Measurements from ENCODE around the gene PPARA.

DNA sequence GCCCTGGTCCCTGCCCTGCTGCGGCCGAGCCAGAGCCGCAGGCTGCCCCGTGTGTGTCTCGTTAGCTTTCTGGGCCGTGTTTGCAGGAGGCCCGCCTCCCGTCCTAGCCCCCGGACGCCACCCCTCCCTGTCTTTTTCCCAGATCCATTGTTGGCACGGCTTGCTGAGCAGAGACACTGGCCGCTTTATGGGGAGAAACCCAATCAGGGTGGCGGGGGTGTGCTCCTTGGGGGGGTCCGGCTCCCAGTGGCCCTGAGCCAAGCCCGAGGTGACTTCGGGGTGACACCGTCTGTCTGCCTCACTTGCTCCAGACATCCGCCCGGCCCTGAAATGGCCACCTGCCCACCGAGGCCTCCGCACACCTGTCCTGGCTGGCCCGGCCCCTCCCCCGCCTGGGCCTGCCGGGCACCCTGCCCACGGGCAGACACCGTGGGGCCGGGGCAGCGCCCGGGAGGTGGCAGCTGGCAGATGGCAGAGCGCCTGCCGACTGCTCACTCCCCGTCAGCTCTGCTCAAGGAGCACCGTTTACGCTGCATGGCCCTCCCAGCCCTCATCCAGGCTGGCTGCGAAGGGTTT is 43.1 kb upstream of the PPARA start:
- TF ChIP-seq, protein P1, sequence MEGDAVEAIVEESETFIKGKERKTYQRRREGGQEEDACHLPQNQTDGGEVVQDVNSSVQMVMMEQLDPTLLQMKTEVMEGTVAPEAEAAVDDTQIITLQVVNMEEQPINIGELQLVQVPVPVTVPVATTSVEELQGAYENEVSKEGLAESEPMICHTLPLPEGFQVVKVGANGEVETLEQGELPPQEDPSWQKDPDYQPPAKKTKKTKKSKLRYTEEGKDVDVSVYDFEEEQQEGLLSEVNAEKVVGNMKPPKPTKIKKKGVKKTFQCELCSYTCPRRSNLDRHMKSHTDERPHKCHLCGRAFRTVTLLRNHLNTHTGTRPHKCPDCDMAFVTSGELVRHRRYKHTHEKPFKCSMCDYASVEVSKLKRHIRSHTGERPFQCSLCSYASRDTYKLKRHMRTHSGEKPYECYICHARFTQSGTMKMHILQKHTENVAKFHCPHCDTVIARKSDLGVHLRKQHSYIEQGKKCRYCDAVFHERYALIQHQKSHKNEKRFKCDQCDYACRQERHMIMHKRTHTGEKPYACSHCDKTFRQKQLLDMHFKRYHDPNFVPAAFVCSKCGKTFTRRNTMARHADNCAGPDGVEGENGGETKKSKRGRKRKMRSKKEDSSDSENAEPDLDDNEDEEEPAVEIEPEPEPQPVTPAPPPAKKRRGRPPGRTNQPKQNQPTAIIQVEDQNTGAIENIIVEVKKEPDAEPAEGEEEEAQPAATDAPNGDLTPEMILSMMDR (IDR thresholded peaks at IDR 0.05) = no peak
- TF ChIP-seq POLR2A (IDR thresholded peaks at IDR 0.05) = peak in 1 of 2 donors; percentile 55
